NT2/D1 (cell line): ENCODE measurements around the gene LBX1.

ENCODE experiments used
- DNase-seq: peaks from one replicate; pipeline ENCODE4 v3.0.0-alpha.2; 2011; ENCODE audit warnings: low read depth, low spot score
- H3K27me3 ChIP-seq: 2 replicates; pipeline ENCODE4 v1.6.0; 2011; ENCODE audit warnings: mild to moderate bottlenecking; ENCODE audit not compliant: insufficient read length, insufficient read depth
- H3K36me3 ChIP-seq: 2 replicates; pipeline ENCODE4 v1.6.1; 2011; ENCODE audit warnings: mild to moderate bottlenecking, low read length, mixed read lengths; ENCODE audit not compliant: insufficient read depth, insufficient read length
- H3K4me1 ChIP-seq: 2 replicates; pipeline ENCODE4 v1.5.1; 2011; ENCODE audit not compliant: insufficient read depth, insufficient read length
- H3K4me3 ChIP-seq: 2 replicates; pipeline ENCODE4 v1.5.1; 2011; ENCODE audit warnings: low read depth; ENCODE audit not compliant: insufficient read length
- H3K9ac ChIP-seq: 2 replicates; pipeline ENCODE4 v1.6.0; 2011; ENCODE audit warnings: low read depth; ENCODE audit not compliant: insufficient read length
- H3K9me3 ChIP-seq: 2 replicates; pipeline ENCODE4 v1.5.1; 2011; ENCODE audit warnings: mild to moderate bottlenecking, low read length; ENCODE audit not compliant: insufficient read depth
- SUZ12 ChIP-seq: IDR thresholded peaks from 2 replicates; pipeline ENCODE4 v1.6.1; 2011; ENCODE audit not compliant: insufficient read length, insufficient read depth; ENCODE audit errors: extremely low read depth
- YY1 ChIP-seq: IDR thresholded peaks from 2 replicates; pipeline ENCODE4 v1.6.1; 2011; ENCODE audit not compliant: insufficient read length, insufficient read depth
- ZNF274 ChIP-seq: IDR thresholded peaks from 2 replicates; pipeline ENCODE4 v1.6.1; 2011; ENCODE audit warnings: mild to moderate bottlenecking, low read depth, low read length

The LBX1 gene

GRCh38 chr10:101266381-101267289, 37.4 kb upstream of the LBX1 start:
- no peak for DNase-seq
- TF ChIP-seq YY1, result no peak
- no peak for TF ChIP-seq SUZ12
- TF ChIP-seq ZNF274, result no peak
- Histone ChIP-seq H3K9me3 (no peaks in the 10 kb centered on the region), H3K27me3 (no peaks in the 10 kb centered on the region), H3K4me1 (peaks cover 8% of the 10 kb centered on the region), H3K4me3 (no peak overlapping the region), H3K36me3 (no peaks in the 10 kb centered on the region), H3K9ac (peak overlapping the region; percentile 70)

DNA sequence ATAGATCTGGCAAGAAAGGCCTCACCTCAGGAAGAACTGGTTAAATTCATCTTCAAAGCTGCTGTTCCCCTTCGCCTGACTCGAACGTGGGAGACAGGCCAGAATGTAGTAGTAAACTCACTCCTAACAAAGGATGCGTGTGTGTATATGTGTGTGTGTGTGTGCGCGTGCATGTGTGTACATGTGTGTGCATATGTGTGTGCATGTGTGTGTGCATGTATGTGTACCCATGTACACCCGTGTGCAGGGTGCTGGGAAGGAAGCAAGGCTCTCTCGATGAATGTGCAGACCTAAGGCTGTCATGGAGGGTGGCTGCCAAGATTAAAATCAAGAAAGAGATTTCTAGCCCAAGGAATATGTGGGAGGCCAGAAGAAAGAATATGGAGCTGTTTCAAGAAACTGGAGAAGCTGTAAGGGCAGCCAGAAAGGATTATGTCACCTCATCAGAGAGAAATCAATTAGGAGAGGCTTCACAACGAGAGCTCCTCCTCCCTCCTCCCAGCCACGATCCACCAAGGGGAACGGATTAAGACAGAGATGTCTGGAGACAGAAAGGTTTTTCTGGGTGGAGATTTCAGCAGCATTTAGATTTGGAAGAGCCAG, 34.0 kb upstream of the LBX1 start:
- DNase-seq, result no peak
- TF ChIP-seq YY1 (no peak), ZNF274 (no peak), SUZ12 (no peak)
- H3K4me3 ChIP-seq, result no peak overlapping the region
- no peaks in the 10 kb centered on the region for H3K36me3 ChIP-seq
- H3K4me1 ChIP-seq, result peaks cover 15% of the 10 kb centered on the region
- peaks cover 1% of the 10 kb centered on the region; the same call in 1 of the 2 replicates for H3K9me3 ChIP-seq
- no peaks in the 10 kb centered on the region for H3K27me3 ChIP-seq
- H3K9ac ChIP-seq, result no peak overlapping the region

DNA sequence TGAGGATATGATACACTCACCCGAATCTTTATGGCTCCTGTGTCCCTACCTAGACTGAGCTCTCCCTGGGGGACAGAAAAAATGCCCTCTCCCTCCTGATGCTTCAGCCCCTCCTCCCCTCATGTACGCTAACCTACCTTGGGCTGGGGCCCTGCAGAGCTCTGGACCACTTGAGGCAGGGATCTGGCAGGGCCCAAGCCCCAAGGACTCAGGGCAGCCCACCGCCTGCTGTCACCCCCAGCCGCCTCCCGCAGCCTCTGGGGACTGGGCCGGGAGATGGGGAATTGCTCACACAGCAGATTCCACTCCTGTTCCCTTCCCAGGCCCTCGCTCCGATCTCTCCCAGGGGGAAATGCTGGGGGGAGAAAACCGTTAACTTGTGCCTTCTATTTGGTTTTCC, 32.9 kb upstream of the LBX1 start:
- peaks cover 15% of the 10 kb centered on the region for H3K4me1 ChIP-seq
- no peak overlapping the region for H3K4me3 ChIP-seq
- H3K9me3 ChIP-seq, result peaks cover 6% of the 10 kb centered on the region; the same call in 1 of the 2 replicates
- H3K27me3 ChIP-seq, result no peaks in the 10 kb centered on the region
- no peaks in the 10 kb centered on the region for H3K36me3 ChIP-seq
- no peak for TF ChIP-seq SUZ12
- no peak for TF ChIP-seq YY1
- no peak for TF ChIP-seq ZNF274
- no peak for DNase-seq
- no peak overlapping the region for H3K9ac ChIP-seq

- Histone ChIP-seq H3K4me1 (peaks cover 15% of the 10 kb centered on the region), H3K9me3 (peaks cover 6% of the 10 kb centered on the region; the same call in 1 of the 2 replicates), H3K4me3 (no peak overlapping the region), H3K9ac (peak overlapping the region; percentile 9), H3K27me3 (no peaks in the 10 kb centered on the region), H3K36me3 (no peaks in the 10 kb centered on the region)
- DNase-seq, result no peak
- TF ChIP-seq ZNF274 (no peak), YY1 (no peak), SUZ12 (no peak)
Measured at GRCh38 chr10:101261702-101262101, 32.4 kb upstream of the LBX1 start.

DNA sequence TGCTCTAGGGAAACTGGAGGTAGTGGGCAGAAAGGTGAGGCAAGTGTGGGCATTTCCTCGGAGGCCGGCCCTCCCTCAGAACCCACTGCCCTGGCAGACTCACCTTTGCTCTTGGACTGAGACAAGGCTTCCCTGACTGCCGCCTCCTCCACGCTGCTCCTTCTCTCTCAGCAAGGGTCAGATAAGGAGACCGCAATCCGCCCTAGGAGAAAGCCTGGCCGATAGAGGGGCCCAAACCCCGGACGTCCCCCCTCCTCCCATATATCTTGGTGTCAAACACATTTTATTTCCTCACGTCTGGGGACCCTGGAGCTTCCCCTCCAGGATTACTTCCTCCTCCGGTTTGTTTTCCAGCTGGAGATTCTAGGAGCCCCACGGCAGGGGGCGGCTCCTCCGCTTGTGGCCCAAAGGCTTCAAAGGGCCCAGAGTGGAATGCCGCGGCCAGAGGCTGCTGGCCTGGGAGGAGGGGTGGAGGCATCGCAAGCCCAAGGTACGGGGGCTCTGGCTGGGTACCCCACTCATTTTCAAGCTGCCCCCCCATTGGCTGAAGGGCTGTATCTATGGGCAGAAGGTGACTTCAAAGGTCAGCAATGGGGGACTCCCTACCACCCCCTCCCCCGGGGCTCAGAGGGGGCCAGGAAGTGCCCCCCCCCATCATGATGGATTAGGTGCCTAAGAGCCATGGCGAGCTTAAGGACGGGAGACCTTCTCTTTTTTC, 31.7 kb upstream of the LBX1 start:
- TF ChIP-seq YY1, result no peak
- no peak for TF ChIP-seq ZNF274
- no peak for TF ChIP-seq SUZ12
- Histone ChIP-seq H3K36me3 (no peaks in the 10 kb centered on the region), H3K4me3 (no peak overlapping the region), H3K9me3 (peaks cover 6% of the 10 kb centered on the region; the same call in 1 of the 2 replicates), H3K9ac (no peak overlapping the region), H3K4me1 (peaks cover 10% of the 10 kb centered on the region), H3K27me3 (no peaks in the 10 kb centered on the region)
- DNase-seq, result no peak

- TF ChIP-seq ZNF274, result no peak
- TF ChIP-seq YY1, result peak; percentile 18
- no peak for TF ChIP-seq SUZ12
- peaks cover 6% of the 10 kb centered on the region; the same call in 1 of the 2 replicates for H3K9me3 ChIP-seq
- no peak for DNase-seq
- no peak overlapping the region for H3K9ac ChIP-seq
- H3K27me3 ChIP-seq, result no peaks in the 10 kb centered on the region
- H3K4me1 ChIP-seq, result peaks cover 12% of the 10 kb centered on the region
- no peaks in the 10 kb centered on the region for H3K36me3 ChIP-seq
- H3K4me3 ChIP-seq, result no peak overlapping the region
Measured at GRCh38 chr10:101258179-101258885, 29.1 kb upstream of the LBX1 start.

- TF ChIP-seq SUZ12 (no peak), YY1 (no peak), ZNF274 (no peak)
- Histone ChIP-seq H3K4me1 (peaks cover 9% of the 10 kb centered on the region), H3K27me3 (no peaks in the 10 kb centered on the region), H3K36me3 (no peaks in the 10 kb centered on the region), H3K9ac (no peak overlapping the region), H3K9me3 (peaks cover 6% of the 10 kb centered on the region; the same call in 1 of the 2 replicates), H3K4me3 (no peak overlapping the region)
- DNase-seq, result no peak
Measured at GRCh38 chr10:101257491-101257890, 28.2 kb upstream of the LBX1 start.
